ENCODE results near the gene IRX3. TPM values are rescaled to one million over a fixed set of nuclear protein-coding genes. Genes with fewer than 3 reads are reported as not detected.
"Not testable (repeated sequence)": the region's sequence is repeated elsewhere in the genome, so short reads cannot be mapped to it uniquely, and the experiment has no call there.

IRX3 gene
- total RNA-seq, 2 donors from 2014 or later, result not detected

- no peak for ATAC-seq
- peaks cover 5 to 6% of the 10 kb centered on the region in 2 donors for H3K9me3 Mint-ChIP-seq
- no peak overlapping the region for H3K27ac Mint-ChIP-seq
- DNase-seq (ENCODE audit: low spot score in 2 of 2), result no peak
- H3K36me3 Mint-ChIP-seq, result no peaks in the 10 kb centered on the region
These were observed 37.5 kb downstream of the IRX3 start for GRCh38 chr16:54248863-54249710.

DNA sequence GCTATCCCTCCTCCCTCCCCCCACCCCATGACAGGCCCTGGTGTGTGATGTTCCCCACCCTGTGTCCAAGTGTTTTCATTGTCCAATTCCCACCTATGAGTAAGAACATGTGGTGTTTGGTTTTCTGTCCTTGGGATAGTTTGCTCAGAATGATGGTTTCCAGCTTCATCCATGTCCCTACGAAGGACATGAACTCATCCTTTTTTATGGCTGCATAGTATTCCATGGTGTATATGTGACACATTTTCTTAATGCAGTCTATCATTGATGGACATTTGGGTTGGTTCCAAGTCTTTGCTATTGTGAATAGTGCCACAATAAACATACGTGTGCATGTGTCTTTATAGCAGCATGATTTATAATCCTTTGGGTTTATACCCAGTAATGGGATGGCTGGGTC lies 38.9 kb downstream of the IRX3 start:
- H3K27ac Mint-ChIP-seq; H3K9me3 Mint-ChIP-seq; ATAC-seq; DNase-seq (ENCODE audit: low spot score in 2 of 2); H3K36me3 Mint-ChIP-seq: not testable (repeated sequence)

DNA sequence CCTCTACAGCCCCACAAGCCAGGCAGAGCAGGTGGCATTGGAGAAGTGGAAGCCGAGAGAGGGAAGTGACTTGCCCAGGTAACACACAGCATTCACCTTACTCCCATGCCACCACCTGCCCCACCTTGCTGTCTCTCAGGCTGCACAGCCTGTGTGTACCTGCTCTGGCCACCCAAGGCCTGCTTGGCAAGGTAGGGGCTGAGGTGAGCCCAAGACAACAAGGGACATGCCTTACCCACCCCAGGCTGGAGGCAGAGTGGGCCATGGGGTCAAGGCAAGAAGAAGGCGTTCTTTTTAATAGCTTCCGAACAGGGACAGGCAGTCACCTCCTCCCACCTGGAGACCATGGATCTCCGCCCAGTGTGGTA lies 40.1 kb downstream of the IRX3 start:
- no peak for ATAC-seq
- H3K36me3 Mint-ChIP-seq, result no peaks in the 10 kb centered on the region

DNA sequence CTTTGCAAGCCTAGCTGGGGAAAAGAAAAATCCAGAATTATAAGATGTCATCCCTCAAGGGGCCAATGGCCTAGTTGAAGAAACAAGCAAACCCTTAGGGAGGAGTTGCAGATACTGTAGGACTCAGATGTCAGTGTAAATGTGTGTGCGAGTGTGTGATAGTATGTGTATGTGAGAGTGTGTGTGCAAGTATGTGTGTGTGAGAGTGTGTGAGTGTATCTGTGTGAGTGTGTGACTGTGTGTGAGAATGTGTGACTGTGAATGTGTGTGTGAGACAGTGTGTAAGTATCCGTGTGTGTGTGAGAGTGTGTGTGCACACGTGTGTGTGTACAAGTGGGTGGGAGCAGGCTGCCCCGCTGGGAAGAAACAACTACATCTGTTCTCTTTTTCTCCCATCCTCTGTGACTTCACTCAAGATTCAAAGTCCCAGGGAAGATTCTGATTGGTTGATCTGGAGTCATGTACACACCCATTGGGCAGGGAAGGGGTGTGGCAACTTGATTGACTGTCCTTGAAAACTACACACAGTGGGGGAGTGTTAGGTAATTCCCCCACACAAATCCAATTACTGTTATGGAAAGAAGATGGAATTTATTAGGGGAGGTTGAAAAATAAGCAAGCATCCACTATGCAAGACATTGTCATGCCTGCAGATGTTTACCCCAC lies 40.7 kb downstream of the IRX3 start:
- H3K36me3 Mint-ChIP-seq, result no peaks in the 10 kb centered on the region
- no peak overlapping the region for H3K27ac Mint-ChIP-seq
- DNase-seq (ENCODE audit: low spot score in 2 of 2) (no peak), ATAC-seq (no peak)
- H3K9me3 Mint-ChIP-seq, result peaks cover 5 to 6% of the 10 kb centered on the region in 2 donors

More for the DNA sequence above, 40.1 kb downstream of the IRX3 start:
- H3K27ac Mint-ChIP-seq, result no peak overlapping the region
- H3K9me3 Mint-ChIP-seq, result peaks cover 5 to 6% of the 10 kb centered on the region in 2 donors
- DNase-seq (ENCODE audit: low spot score in 2 of 2), result no peak

DNA sequence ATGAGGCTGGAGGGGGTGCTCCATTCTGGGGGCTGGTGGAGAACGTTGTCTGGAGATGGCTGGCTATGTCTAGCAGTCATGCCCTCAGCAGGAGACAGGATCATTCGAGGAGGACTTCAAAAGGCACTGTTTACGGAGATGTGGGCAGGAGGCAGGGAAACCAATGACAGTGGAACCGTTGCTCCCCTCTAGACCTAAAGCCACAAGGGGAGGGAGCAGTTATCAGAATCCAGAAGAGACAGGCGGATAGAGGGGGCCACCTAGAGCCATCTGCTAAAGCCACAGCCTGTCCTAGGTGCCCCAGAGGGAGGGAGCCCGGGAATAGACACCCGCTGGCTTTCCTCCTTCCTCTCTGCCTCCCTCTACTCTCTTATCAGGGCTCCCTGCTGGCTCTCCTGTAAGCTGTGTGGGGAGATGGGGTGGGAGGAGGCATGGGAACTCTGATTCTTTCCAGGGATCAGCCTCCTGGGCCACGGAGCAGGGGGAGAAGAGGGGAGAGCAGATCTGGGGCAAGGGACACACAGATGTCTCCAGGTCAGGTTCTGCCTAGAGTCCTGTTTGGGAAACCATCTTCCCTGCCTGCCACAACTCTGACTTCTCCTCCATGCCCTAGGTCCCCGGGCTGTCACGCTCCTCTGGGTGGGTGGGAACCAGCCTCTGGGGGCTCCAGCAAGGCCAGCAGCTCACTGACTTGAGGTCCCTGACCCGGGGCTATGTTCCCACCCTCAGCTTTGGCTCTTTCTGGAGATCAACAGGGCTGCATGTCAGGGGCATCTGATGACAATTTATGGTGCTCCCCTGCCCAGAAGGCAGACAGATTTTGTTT lies 42.3 kb downstream of the IRX3 start:
- Mint-ChIP-seq H3K9me3 (peaks cover 5 to 6% of the 10 kb centered on the region in 2 donors), H3K36me3 (no peaks in the 10 kb centered on the region), H3K27ac (no peak overlapping the region)
- no peak for ATAC-seq
- no peak for DNase-seq (ENCODE audit: low spot score in 2 of 2)

GRCh38 chr16:54243202-54243601 lies 43.4 kb downstream of the IRX3 start:
- ATAC-seq (no peak), DNase-seq (ENCODE audit: low spot score in 2 of 2) (no peak)
- peaks cover 5 to 6% of the 10 kb centered on the region in 2 donors for H3K9me3 Mint-ChIP-seq
- no peak overlapping the region for H3K27ac Mint-ChIP-seq
- no peaks in the 10 kb centered on the region for H3K36me3 Mint-ChIP-seq

DNA sequence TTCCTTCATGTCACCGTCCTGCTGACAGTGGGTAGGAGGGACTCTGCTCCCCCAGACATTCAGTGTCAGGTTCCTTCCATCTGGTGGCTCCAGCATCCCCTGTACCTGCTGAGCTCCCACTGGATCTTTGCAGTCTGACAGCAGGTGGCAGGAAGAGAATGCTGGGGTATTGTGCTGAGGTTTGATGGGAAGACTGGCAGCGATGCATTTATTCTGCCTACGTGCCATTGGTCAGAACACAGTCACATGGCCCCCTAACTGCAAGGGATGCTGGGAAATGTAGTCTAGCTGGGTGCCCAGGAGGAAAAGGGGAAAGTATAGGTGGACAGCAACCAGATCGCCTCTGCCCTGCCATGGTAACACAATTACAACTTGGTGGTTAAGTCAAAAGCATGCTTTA lies 44.4 kb downstream of the IRX3 start:
- H3K36me3 Mint-ChIP-seq, result no peaks in the 10 kb centered on the region
- no peak for DNase-seq (ENCODE audit: low spot score in 2 of 2)
- no peak overlapping the region for H3K27ac Mint-ChIP-seq
- no peak for ATAC-seq
- H3K9me3 Mint-ChIP-seq, result peaks cover 5 to 6% of the 10 kb centered on the region in 2 donors

DNA sequence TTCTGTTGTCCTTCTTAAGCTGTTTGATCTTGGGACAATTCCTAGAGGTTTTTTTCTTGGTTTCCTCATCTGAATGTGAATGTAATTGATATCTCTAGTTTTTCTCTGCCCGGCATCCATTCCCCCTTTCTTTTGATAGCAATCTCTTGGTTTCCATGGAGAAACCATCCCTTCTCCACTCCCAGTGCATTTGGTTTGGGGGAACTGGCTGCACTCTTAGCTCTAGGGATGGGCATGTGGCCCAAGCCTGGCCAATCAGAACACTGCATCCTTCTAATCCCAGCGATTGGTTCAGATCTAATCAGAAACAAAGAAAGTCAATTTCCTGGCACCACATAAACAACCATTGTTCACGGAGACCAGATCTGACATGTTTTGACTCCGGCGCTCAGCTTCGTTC lies 45.1 kb downstream of the IRX3 start:
- Mint-ChIP-seq H3K27ac (no peak overlapping the region), H3K9me3 (peaks cover 6% of the 10 kb centered on the region in 2 donors)
- no peak for ATAC-seq

DNA sequence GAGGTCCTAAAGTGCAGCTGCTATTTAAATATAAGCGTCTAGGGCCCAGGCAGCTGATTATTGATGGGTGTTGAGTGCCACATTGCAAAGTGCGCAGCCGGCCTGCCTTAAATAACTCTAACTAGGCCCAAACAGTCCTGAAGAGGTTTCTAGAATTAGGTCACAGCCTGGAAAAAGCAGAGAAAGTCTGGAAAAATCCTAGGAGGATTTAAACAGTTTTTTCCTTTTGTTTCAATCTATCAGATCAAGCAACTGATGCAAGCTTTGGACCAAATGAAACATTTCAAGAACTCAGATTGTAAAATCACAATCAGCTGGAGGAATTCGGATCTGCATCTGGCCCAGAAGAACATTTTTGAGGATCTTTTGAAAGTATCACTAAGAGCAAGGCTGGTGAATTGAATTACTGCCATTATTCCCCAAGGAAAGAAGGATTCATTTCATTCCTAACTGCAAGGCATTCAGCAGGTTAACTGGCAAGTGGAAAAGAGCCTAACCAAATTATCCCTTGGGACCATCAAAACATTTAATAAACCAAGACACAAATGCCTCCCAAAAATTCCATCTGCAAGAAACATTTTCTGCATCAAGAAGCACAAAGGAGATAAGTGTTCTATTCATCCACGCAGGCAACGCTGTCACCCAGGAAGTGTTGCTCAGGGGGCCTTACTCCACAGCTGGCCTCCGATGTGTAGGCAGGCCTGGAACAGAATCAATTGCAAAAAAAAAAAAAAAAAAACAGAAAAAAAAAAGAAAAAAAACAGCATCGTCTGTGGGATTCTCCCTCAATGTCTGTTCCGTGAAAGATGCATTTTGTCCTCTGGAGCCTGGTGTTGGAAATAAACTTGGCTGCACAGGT lies 46.1 kb downstream of the IRX3 start:
- H3K36me3 Mint-ChIP-seq, result no peaks in the 10 kb centered on the region
- peaks cover under 1 to 3% of the 10 kb centered on the region in 2 donors for H3K9me3 Mint-ChIP-seq
- ATAC-seq (no peak), DNase-seq (ENCODE audit: low spot score in 2 of 2) (no peak)
- no peak overlapping the region for H3K27ac Mint-ChIP-seq

More for the DNA sequence above, 45.1 kb downstream of the IRX3 start:
- DNase-seq (ENCODE audit: low spot score in 2 of 2), result no peak
- H3K36me3 Mint-ChIP-seq, result no peaks in the 10 kb centered on the region

DNA sequence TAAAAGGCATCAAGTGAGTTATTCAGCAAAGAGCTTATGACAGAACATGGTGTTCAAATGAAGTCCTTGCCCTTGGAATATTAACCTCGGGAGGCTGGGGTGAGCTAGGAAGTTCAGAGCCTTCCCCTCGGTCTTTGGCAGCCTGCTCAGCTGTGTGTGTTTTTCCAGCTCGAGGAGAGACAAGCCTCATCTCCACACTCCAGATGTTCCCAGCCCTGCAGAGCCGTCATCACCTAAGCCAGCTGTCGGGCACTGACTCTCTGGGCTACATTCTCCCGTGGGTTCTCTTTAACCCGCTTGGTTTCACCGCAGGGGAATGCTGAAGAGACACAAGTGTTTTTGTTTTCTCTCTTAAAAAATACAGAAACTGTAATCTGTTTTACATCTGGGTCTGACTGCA lies 47.1 kb downstream of the IRX3 start:
- no peaks in the 10 kb centered on the region for H3K36me3 Mint-ChIP-seq
- ATAC-seq (no peak), DNase-seq (ENCODE audit: low spot score in 2 of 2) (no peak)
- peaks cover 0 to 3% of the 10 kb centered on the region in 2 donors for H3K9me3 Mint-ChIP-seq
- H3K27ac Mint-ChIP-seq, result no peak overlapping the region

- no peak overlapping the region for H3K27ac Mint-ChIP-seq
- DNase-seq (ENCODE audit: low spot score in 2 of 2) (no peak), ATAC-seq (no peak)
- no peaks in the 10 kb centered on the region for H3K36me3 Mint-ChIP-seq
- peaks cover 0 to 3% of the 10 kb centered on the region in 2 donors for H3K9me3 Mint-ChIP-seq
These were observed 49.8 kb downstream of the IRX3 start for GRCh38 chr16:54236773-54237172.

- no peak overlapping the region for H3K27ac Mint-ChIP-seq
- peaks cover 0 to 3% of the 10 kb centered on the region in 2 donors for H3K9me3 Mint-ChIP-seq
- DNase-seq (ENCODE audit: low spot score in 2 of 2) (no peak), ATAC-seq (no peak)
- H3K36me3 Mint-ChIP-seq, result no peaks in the 10 kb centered on the region
These were observed 53.0 kb downstream of the IRX3 start for GRCh38 chr16:54233615-54234014.
